ENCODE results near the gene ARHGEF28. TPM values are rescaled to one million over a fixed set of nuclear protein-coding genes. Genes with fewer than 3 reads are reported as not detected.

Gene ARHGEF28
- total RNA-seq, 1 donor from 2014 or later = 0.11 TPM

GRCh38 chr5:73960023-73960422, 334.0 kb downstream of the ARHGEF28 start:
- no peak overlapping the region for H3K9ac ChIP-seq
- H3K27ac ChIP-seq = no peak overlapping the region
- H3K27ac Mint-ChIP-seq = no peak overlapping the region

GRCh38 chr5:73960426-73960825, 334.4 kb downstream of the ARHGEF28 start:
- Histone ChIP-seq H3K36me3 (no peaks in the 10 kb centered on the region), H3K9ac (no peak overlapping the region), H4K20me1 (ENCODE audit: low read depth) (no peaks in the 10 kb centered on the region), H3K27me3 (no peaks in the 10 kb centered on the region), H3F3A (ENCODE audit: low read depth) (no peaks in the 10 kb centered on the region), H3K4me2 (no peak overlapping the region), H3K9me3 (ENCODE audit: low read depth) (no peaks in the 10 kb centered on the region), H3K27ac (no peak overlapping the region), H2AFZ (replicated peaks) (no peak overlapping the region), H3K4me3 (no peak overlapping the region), H3K4me1 (no peaks in the 10 kb centered on the region), H3K79me2 (ENCODE audit: low read depth) (no peaks in the 10 kb centered on the region)
- Mint-ChIP-seq H3K36me3 (no peaks in the 10 kb centered on the region), H3K27ac (no peak overlapping the region), H3K4me1 (no peaks in the 10 kb centered on the region), H3K27me3 (ENCODE audit: insufficient read depth, low read depth) (no peaks in the 10 kb centered on the region), H3K4me3 (no peak overlapping the region), H3K9me3 (no peaks in the 10 kb centered on the region)
- DNase-seq (ENCODE audit: low spot score) = no peak
- TF ChIP-seq, protein P1, sequence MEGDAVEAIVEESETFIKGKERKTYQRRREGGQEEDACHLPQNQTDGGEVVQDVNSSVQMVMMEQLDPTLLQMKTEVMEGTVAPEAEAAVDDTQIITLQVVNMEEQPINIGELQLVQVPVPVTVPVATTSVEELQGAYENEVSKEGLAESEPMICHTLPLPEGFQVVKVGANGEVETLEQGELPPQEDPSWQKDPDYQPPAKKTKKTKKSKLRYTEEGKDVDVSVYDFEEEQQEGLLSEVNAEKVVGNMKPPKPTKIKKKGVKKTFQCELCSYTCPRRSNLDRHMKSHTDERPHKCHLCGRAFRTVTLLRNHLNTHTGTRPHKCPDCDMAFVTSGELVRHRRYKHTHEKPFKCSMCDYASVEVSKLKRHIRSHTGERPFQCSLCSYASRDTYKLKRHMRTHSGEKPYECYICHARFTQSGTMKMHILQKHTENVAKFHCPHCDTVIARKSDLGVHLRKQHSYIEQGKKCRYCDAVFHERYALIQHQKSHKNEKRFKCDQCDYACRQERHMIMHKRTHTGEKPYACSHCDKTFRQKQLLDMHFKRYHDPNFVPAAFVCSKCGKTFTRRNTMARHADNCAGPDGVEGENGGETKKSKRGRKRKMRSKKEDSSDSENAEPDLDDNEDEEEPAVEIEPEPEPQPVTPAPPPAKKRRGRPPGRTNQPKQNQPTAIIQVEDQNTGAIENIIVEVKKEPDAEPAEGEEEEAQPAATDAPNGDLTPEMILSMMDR (IDR thresholded peaks at IDR 0.05) = no peak
- no peak for TF ChIP-seq EZH2 (IDR thresholded peaks at IDR 0.05)

More at GRCh38 chr5:73960023-73960422, 334.0 kb downstream of the ARHGEF28 start:
- Histone ChIP-seq H3K9me3 (ENCODE audit: low read depth) (no peaks in the 10 kb centered on the region), H3K36me3 (no peaks in the 10 kb centered on the region), H3K27me3 (no peaks in the 10 kb centered on the region), H3K4me1 (no peaks in the 10 kb centered on the region), H3K79me2 (ENCODE audit: low read depth) (no peaks in the 10 kb centered on the region), H4K20me1 (ENCODE audit: low read depth) (no peaks in the 10 kb centered on the region), H3K4me2 (no peak overlapping the region), H3F3A (ENCODE audit: low read depth) (no peaks in the 10 kb centered on the region), H3K4me3 (no peak overlapping the region), H2AFZ (replicated peaks) (no peak overlapping the region)
- H3K36me3 Mint-ChIP-seq = no peaks in the 10 kb centered on the region
- H3K9me3 Mint-ChIP-seq = no peaks in the 10 kb centered on the region
- H3K4me1 Mint-ChIP-seq = no peaks in the 10 kb centered on the region
- TF ChIP-seq, protein P1 (IDR thresholded peaks at IDR 0.05) = no peak
- TF ChIP-seq EZH2phosphoT487 (IDR thresholded peaks at IDR 0.05) (no peak), EZH2 (IDR thresholded peaks at IDR 0.05) (no peak)
- no peak overlapping the region for H3K4me3 Mint-ChIP-seq
- no peaks in the 10 kb centered on the region for H3K27me3 Mint-ChIP-seq (ENCODE audit: insufficient read depth, low read depth)
- DNase-seq (ENCODE audit: low spot score) = no peak

DNA sequence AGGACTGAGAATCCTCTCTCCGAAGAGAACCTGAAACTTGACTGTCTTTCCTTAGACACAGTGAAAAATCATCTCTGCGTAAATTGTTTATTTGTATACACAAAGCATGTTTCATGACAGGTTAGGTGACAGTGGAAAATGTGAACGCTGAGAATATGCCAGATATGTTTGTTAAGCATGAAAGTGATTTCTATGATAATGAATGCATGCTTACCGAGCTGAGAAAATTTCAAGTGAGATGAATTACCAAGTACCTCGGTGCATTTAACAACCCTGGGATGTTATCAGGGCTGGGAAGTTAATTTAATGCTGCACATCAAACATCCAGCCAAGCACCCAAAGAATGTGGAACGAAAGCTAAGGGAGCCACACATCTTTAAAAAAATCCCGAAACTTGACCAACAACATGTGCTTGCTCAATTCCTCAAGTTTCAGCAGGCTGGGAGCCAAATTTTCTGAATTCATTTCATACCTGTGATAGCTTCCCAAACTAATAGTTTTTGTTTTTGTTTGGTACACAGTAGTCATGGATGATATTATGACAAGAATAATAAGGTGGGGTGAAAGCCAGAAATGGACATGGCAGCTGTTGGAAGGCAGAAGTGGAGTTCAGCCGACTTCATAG, 336.9 kb downstream of the ARHGEF28 start:
- no peak for DNase-seq (ENCODE audit: low spot score)
- Mint-ChIP-seq H3K36me3 (no peaks in the 10 kb centered on the region), H3K9me3 (no peaks in the 10 kb centered on the region), H3K4me3 (no peak overlapping the region), H3K4me1 (no peaks in the 10 kb centered on the region), H3K27me3 (ENCODE audit: insufficient read depth, low read depth) (peaks cover 3% of the 10 kb centered on the region), H3K27ac (no peak overlapping the region)
- Histone ChIP-seq H3F3A (ENCODE audit: low read depth) (no peaks in the 10 kb centered on the region), H3K4me3 (no peak overlapping the region), H3K27me3 (no peaks in the 10 kb centered on the region), H3K36me3 (no peaks in the 10 kb centered on the region), H2AFZ (replicated peaks) (no peak overlapping the region), H3K9me3 (ENCODE audit: low read depth) (no peaks in the 10 kb centered on the region), H3K79me2 (ENCODE audit: low read depth) (no peaks in the 10 kb centered on the region), H3K4me2 (no peak overlapping the region), H3K9ac (no peak overlapping the region), H4K20me1 (ENCODE audit: low read depth) (no peaks in the 10 kb centered on the region), H3K4me1 (no peaks in the 10 kb centered on the region), H3K27ac (no peak overlapping the region)
- TF ChIP-seq, protein P1 (IDR thresholded peaks at IDR 0.05) = no peak
- no peak for TF ChIP-seq EZH2 (IDR thresholded peaks at IDR 0.05)
- TF ChIP-seq EZH2phosphoT487 (IDR thresholded peaks at IDR 0.05) = no peak
